H1 (cell line): ENCODE measurements around the gene ATPAF2. TPM values are rescaled to one million over a fixed set of nuclear protein-coding genes. Genes with fewer than 3 reads are reported as not detected.
A peak's percentile ranks its signal among the peaks of the same experiment; 100 is the strongest.

ENCODE experiments used
- CTCF ChIA-PET: fragments of 300-600 bp; sonication (Branson Sonifier 250); formaldehyde crosslinking; loops from one replicate; lab custom pipeline; 2021; ENCODE audit not compliant: partially characterized antibody; lab: Charles Lee
- POLR2A ChIA-PET: fragments of 300-600 bp; sonication (Branson Sonifier 250); formaldehyde crosslinking; loops from one replicate; lab custom pipeline; 2021; ENCODE audit warnings: inconsistent platforms; ENCODE audit not compliant: partially characterized antibody; lab: Charles Lee
- DNase-seq, 2 experiments: peaks; one replicate each; pipeline versions ENCODE4 v3.0.0 to v3.0.0-alpha.2; 2010 to 2022; ENCODE audit warnings: low spot score in 2 of 2, low read depth in 1 of 2, mixed read lengths in 1 of 2
- FAIRE-seq: peaks from 2 replicates; lab custom pipeline; 2011; peaks lifted over from hg19 to GRCh38; lab: Jason Lieb, UNC
- H2AFZ ChIP-seq: 2 replicates; pipeline ENCODE4 v1.8.1; 2012; ENCODE audit warnings: low read length, inconsistent platforms
- H2AK5ac ChIP-seq: 2 replicates; pipeline ENCODE4 v1.6.1; 2013; ENCODE audit warnings: low read depth, low read length
- H2BK120ac ChIP-seq: replicated peaks from 2 replicates; pipeline ENCODE3; 2013; ENCODE audit warnings: low read depth, low read length, inconsistent platforms
- H2BK12ac ChIP-seq: 2 replicates; pipeline ENCODE4 v1.6.1; 2013; ENCODE audit warnings: low read depth, low read length
- H2BK15ac ChIP-seq: 2 replicates; pipeline ENCODE4 v1.6.1; 2013; ENCODE audit warnings: low read length
- H2BK20ac ChIP-seq: 2 replicates; pipeline ENCODE4 v1.6.1; 2013; ENCODE audit warnings: low read length
- H2BK5ac ChIP-seq: 2 replicates; pipeline ENCODE4 v1.6.1; 2013; ENCODE audit warnings: low read depth, low read length
- H3K14ac ChIP-seq: 2 replicates; pipeline ENCODE4 v1.6.1; 2013; ENCODE audit warnings: inconsistent platforms; ENCODE audit not compliant: insufficient read length
- H3K18ac ChIP-seq: 2 replicates; pipeline ENCODE4 v1.6.1; 2013; ENCODE audit warnings: low read length; ENCODE audit errors: extremely low read depth
- H3K23ac ChIP-seq: 2 replicates; pipeline ENCODE4 v1.6.1; 2013; ENCODE audit warnings: inconsistent platforms; ENCODE audit not compliant: insufficient read length
- H3K23me2 ChIP-seq: 2 replicates; pipeline ENCODE4 v1.6.1; 2013; ENCODE audit warnings: low read depth, low read length
- H3K27ac ChIP-seq: 2 replicates; pipeline ENCODE4 v1.6.1; 2011; ENCODE audit warnings: low read depth, low read length, inconsistent platforms
- H3K27me3 ChIP-seq, 4 experiments: replicated peaks in 1 of 4; 1 replicate in 1 of 4; 2 replicates in 3 of 4; pipeline versions ENCODE4 v1.6.1 to v1.8.1; 2011 to 2013; ENCODE audit warnings: low read length in 3 of 4, mild to moderate bottlenecking in 3 of 4, inconsistent platforms in 2 of 4, mixed read lengths in 2 of 4, moderate library complexity in 1 of 4; ENCODE audit not compliant: control insufficient read depth in 3 of 4, insufficient read depth in 3 of 4; ENCODE audit errors: extremely low read depth in 1 of 4
- H3K36me3 ChIP-seq, 4 experiments: 2 replicates each; pipeline versions ENCODE4 v1.6.1 to v1.8.1; 2011 to 2013; ENCODE audit warnings: mild to moderate bottlenecking in 4 of 4, low read length in 3 of 4, moderate library complexity in 2 of 4, control low read depth in 1 of 4, inconsistent platforms in 1 of 4; ENCODE audit not compliant: insufficient read depth in 4 of 4, control insufficient read depth in 2 of 4
- H3K4ac ChIP-seq: replicated peaks from 2 replicates; pipeline ENCODE3; 2013; ENCODE audit warnings: low read length, low read depth, mixed read lengths, inconsistent platforms; ENCODE audit not compliant: insufficient read length
- H3K4me1 ChIP-seq, 4 experiments: replicated peaks in 1 of 4; 1 replicate in 1 of 4; 2 replicates in 3 of 4; pipeline versions ENCODE4 v1.6.1 to v1.8.1; 2011 to 2013; ENCODE audit warnings: low read length in 3 of 4, inconsistent platforms in 2 of 4, mixed read lengths in 1 of 4; ENCODE audit not compliant: insufficient read depth in 4 of 4, control insufficient read depth in 3 of 4
- H3K4me2 ChIP-seq, 2 experiments: 2 replicates each; pipeline versions ENCODE4 v1.6.1 to v1.8.1; 2011 to 2013; ENCODE audit warnings: low read depth in 2 of 2, low read length in 2 of 2, control low read depth in 1 of 2, inconsistent platforms in 1 of 2, mild to moderate bottlenecking in 1 of 2; ENCODE audit not compliant: insufficient read depth in 1 of 2
- H3K4me3 ChIP-seq, 4 experiments: fragments of 200-600, 300-600 bp in 1 of 4; sonication (generic), shearing (Covaris generic), sonication (Bioruptor Twin) in 1 of 4; 2 replicates each; pipeline versions ENCODE4 v1.5.1 to v1.8.1; 2011 to 2016; ENCODE audit warnings: low read length in 4 of 4, low read depth in 3 of 4, control low read depth in 2 of 4, inconsistent platforms in 2 of 4, mild to moderate bottlenecking in 2 of 4, mixed read lengths in 1 of 4, moderate library complexity in 1 of 4; ENCODE audit not compliant: insufficient read depth in 2 of 4; ENCODE audit errors: extremely low read depth in 1 of 4
- H3K56ac ChIP-seq: replicated peaks from 2 replicates; pipeline ENCODE3; 2013; ENCODE audit warnings: low read depth, mild to moderate bottlenecking, mixed read lengths, low read length, inconsistent platforms; ENCODE audit not compliant: insufficient read length
- H3K79me1 ChIP-seq: 2 replicates; pipeline ENCODE4 v1.6.1; 2013; ENCODE audit warnings: low read depth, low read length, control low read depth
- H3K79me2 ChIP-seq, 2 experiments: 2 replicates each; pipeline versions ENCODE4 v1.6.1 to v1.8.1; 2012 to 2013; ENCODE audit warnings: low read length in 2 of 2, mild to moderate bottlenecking in 2 of 2, inconsistent platforms in 1 of 2; ENCODE audit not compliant: insufficient read depth in 2 of 2, control insufficient read depth in 1 of 2
- H3K9ac ChIP-seq, 4 experiments: replicated peaks in 1 of 4; 1 replicate in 1 of 4; 2 replicates in 3 of 4; pipeline versions ENCODE4 v1.6.1 to v1.8.1; 2011 to 2013; ENCODE audit warnings: low read depth in 3 of 4, low read length in 3 of 4, control low read depth in 2 of 4, mild to moderate bottlenecking in 2 of 4, moderate library complexity in 2 of 4, inconsistent platforms in 1 of 4; ENCODE audit errors: extremely low read depth in 1 of 4
- H3K9me3 ChIP-seq, 2 experiments: 2 replicates each; pipeline versions ENCODE4 v1.6.1 to v1.8.1; 2012 to 2013; ENCODE audit warnings: mild to moderate bottlenecking in 2 of 2, moderate library complexity in 2 of 2, control low read depth in 1 of 2, inconsistent platforms in 1 of 2, low read depth in 1 of 2, low read length in 1 of 2, mixed read lengths in 1 of 2; ENCODE audit not compliant: insufficient read depth in 2 of 2
- H4K20me1 ChIP-seq, 2 experiments: replicated peaks in 1 of 2; 2 replicates each; pipeline versions ENCODE3 to v1.8.1; 2011 to 2013; ENCODE audit warnings: inconsistent platforms in 2 of 2, low read length in 2 of 2, mild to moderate bottlenecking in 1 of 2; ENCODE audit not compliant: insufficient read depth in 2 of 2, control insufficient read depth in 1 of 2
- H4K5ac ChIP-seq: 2 replicates; pipeline ENCODE4 v1.6.1; 2013; ENCODE audit warnings: low read length, low read depth, mixed read lengths, inconsistent platforms; ENCODE audit not compliant: insufficient read length
- H4K8ac ChIP-seq: 2 replicates; pipeline ENCODE4 v1.8.0; 2013; ENCODE audit warnings: mild to moderate bottlenecking, moderate library complexity, low read length, inconsistent platforms; ENCODE audit not compliant: insufficient read depth; ENCODE audit errors: extremely low read depth
- H4K91ac ChIP-seq: replicated peaks from 2 replicates; pipeline ENCODE3; 2013; ENCODE audit warnings: low read length, mixed read lengths, inconsistent platforms; ENCODE audit not compliant: insufficient read length
- BACH1 ChIP-seq: IDR thresholded peaks from 2 replicates; pipeline ENCODE4 v1.6.1; 2012; ENCODE audit warnings: low read length, improper control_type of control experiment
- FOSL1 ChIP-seq: IDR thresholded peaks from 2 replicates; pipeline ENCODE4 v1.6.1; 2011; ENCODE audit warnings: mild to moderate bottlenecking, low read depth, low read length, moderate library complexity; ENCODE audit not compliant: insufficient read depth
- GTF2F1 ChIP-seq: IDR thresholded peaks from 2 replicates; pipeline ENCODE4 v1.6.1; 2012; ENCODE audit warnings: low read depth, low read length, improper control_type of control experiment, borderline replicate concordance
- HDAC6 ChIP-seq: IDR thresholded peaks from one replicate; pipeline ENCODE4 v1.7.1; 2012; ENCODE audit warnings: low read depth, mild to moderate bottlenecking, inconsistent platforms, low read length, moderate library complexity
- JUND ChIP-seq: IDR thresholded peaks from 2 replicates; pipeline ENCODE4 v1.6.1; 2011; ENCODE audit warnings: mild to moderate bottlenecking, improper control_type of control experiment, low read length
- POLR2AphosphoS5 ChIP-seq: IDR thresholded peaks from 2 replicates; pipeline ENCODE4 v1.6.1; 2011; ENCODE audit warnings: low read depth, low read length
- RAD21 ChIP-seq, 2 experiments: IDR thresholded peaks in 1 of 2; conservative IDR thresholded peaks in 1 of 2; 2 replicates each; pipeline ENCODE4 v1.6.1; 2011; ENCODE audit warnings: low read depth in 2 of 2, low read length in 2 of 2, improper control_type of control experiment in 1 of 2, inconsistent platforms in 1 of 2, mild to moderate bottlenecking in 1 of 2, moderate library complexity in 1 of 2
- RBBP5 ChIP-seq: IDR thresholded peaks from 2 replicates; pipeline ENCODE4 v1.7.1; 2012; ENCODE audit warnings: low read depth, mild to moderate bottlenecking, inconsistent platforms, low read length, moderate library complexity, borderline replicate concordance
- RFX5 ChIP-seq: IDR thresholded peaks from 2 replicates; pipeline ENCODE4 v1.6.1; 2011; ENCODE audit warnings: low read depth, low read length, improper control_type of control experiment, borderline replicate concordance
- SRF ChIP-seq: IDR thresholded peaks from 2 replicates; pipeline ENCODE4 v1.6.1; 2011; ENCODE audit warnings: mild to moderate bottlenecking, low read depth, low read length, moderate library complexity
- SUZ12 ChIP-seq: fragments of 200-600 bp; sonication (generic); IDR thresholded peaks from 2 replicates; pipeline ENCODE4 v1.6.1; 2012; ENCODE audit warnings: mild to moderate bottlenecking, inconsistent platforms, low read length, moderate library complexity, mixed read lengths
- TBP ChIP-seq: IDR thresholded peaks from 2 replicates; pipeline ENCODE4 v1.6.1; 2011; ENCODE audit warnings: low read depth, low read length, improper control_type of control experiment
- TCF12 ChIP-seq: IDR thresholded peaks from 2 replicates; pipeline ENCODE4 v1.6.1; 2011; ENCODE audit warnings: low read depth, mild to moderate bottlenecking, low read length
- ZNF274 ChIP-seq: IDR thresholded peaks from 2 replicates; pipeline ENCODE4 v1.7.0; 2012; ENCODE audit warnings: low read length, borderline replicate concordance; ENCODE audit errors: extremely low read depth
- WGBS, 2 experiments: shearing (Covaris generic) in 1 of 2; methylation state at CpG; one replicate each; pipeline versions ENCODE4 v1.1.6 to v1.1.7; 2013 to 2015; ENCODE audit warnings: low lambda C conversion rate in 2 of 2, mixed read lengths in 2 of 2, inconsistent platforms in 1 of 2, low coverage in 1 of 2, missing lambda C conversion rate in 1 of 2; ENCODE audit not compliant: insufficient replicate concordance in 2 of 2, insufficient coverage in 1 of 2, insufficient read length in 1 of 2; ENCODE audit errors: extremely low coverage in 1 of 2, missing lambda C conversion rate in 1 of 2; 5-methylcytosine and 5-hydroxymethylcytosine counted together
- polyA plus RNA-seq, 7 experiments: library from polyadenylated mRNA; depleted of rRNA in 3 of 7; stranded (reverse) in 5 of 7; unstranded in 2 of 7; fragments of >200 nt in 5 of 7; fragments of 200-250 nt in 2 of 7; gene quantifications; 1 replicate in 5 of 7; 2 replicates in 1 of 7; 4 replicates in 1 of 7; pipeline versions ENCODE4 v1.2.1 to v1.2.3, GENCODE V29; 2011 to 2013; ENCODE audit warnings: missing spikeins in 2 of 7, mixed read lengths in 2 of 7
- total RNA-seq: library from RNA; stranded (reverse); fragmentation: NEBNext Ultra II Directional; extraction: Animal tissue kit (Norgen Biotek cat#: 25700); gene quantifications from 2 replicates; pipeline ENCODE4 v1.2.1, GENCODE V29; 2021

The ATPAF2 gene
- total and polyA plus RNA-seq, 2 of the 8 experiments (the other 6 are each of a cell fraction or from before 2014, with no cell fraction given) = 19.6 to 22.9 TPM

GRCh38 chr17:17975436-17975835 is 63.5 kb downstream of the ATPAF2 start:
- CTCF ChIA-PET = interaction anchor here (0.8 to 1.2 kb wide), 5 partner anchors 10 to 174 kb away, joined by 3 to 6 read pairs (median 3); no protein-coding TSS in a partner anchor
- Histone ChIP-seq H3K4ac (no peak overlapping the region), H2BK120ac (no peak overlapping the region), H3K9ac (no peak overlapping the region), H3K9me3 (no peaks in the 10 kb centered on the region), H2BK20ac (no peak overlapping the region), H3K4me3 (no peak overlapping the region), H3K27me3 (no peaks in the 10 kb centered on the region), H3K27ac (no peak overlapping the region), H2BK5ac (no peak overlapping the region), H3K23ac (no peak overlapping the region), H3K23me2 (peaks cover 5% of the 10 kb centered on the region; the same call in 1 of the 2 replicates), H3K4me1 (peaks cover 0 to 5% (median 2%) of the 10 kb centered on the region in 4 experiments; a peak in 2 of 7 replicates), H3K18ac (no peak overlapping the region), H2AFZ (no peak overlapping the region), H4K91ac (no peak overlapping the region), H3K14ac (no peak overlapping the region), H2BK15ac (no peak overlapping the region), H4K8ac (peak overlapping the region; percentile 35; the same call in 1 of the 2 replicates), H3K79me1 (no peaks in the 10 kb centered on the region), H2AK5ac (no peak overlapping the region), H2BK12ac (no peak overlapping the region), H3K79me2 (no peaks in the 10 kb centered on the region), H3K56ac (no peak overlapping the region), H4K20me1 (no peaks in the 10 kb centered on the region), H3K36me3 (no peaks in the 10 kb centered on the region), H4K5ac (no peak overlapping the region), H3K4me2 (no peak overlapping the region)
- DNase-seq = no peak
- WGBS, 2 experiments = 81% methylated on average over 6 of the region's 8 CpGs; no CpG with 5 or more reads in 1 of the 2 experiments
- FAIRE-seq = no peak
- POLR2A ChIA-PET = no interaction called here
- TF ChIP-seq SRF (no peak), ZNF274 (no peak), RFX5 (no peak), RAD21 (IDR thresholded peaks at IDR 0.05 in 1 of 2, conservative IDR thresholded peaks at IDR 0.05 in 1 of 2; ENCODE audit: low read depth in 2 of 2, low read length in 2 of 2) (no peak), JUND (no peak), POLR2AphosphoS5 (no peak), HDAC6 (no peak), FOSL1 (no peak), TCF12 (no peak), GTF2F1 (no peak), BACH1 (no peak), RBBP5 (no peak), TBP (no peak), SUZ12 (no peak)
